Activated T-helper 9 cell treated with anti-CD3 and anti-CD28 coated beads, Interleukin-2, amount 50 U/mL, for 16 hours (primary cell): Measurements from ENCODE around the gene COL25A1.

Source experiments
- DNase-seq: peaks from one replicate; pipeline ENCODE4 v3.0.0-alpha.2; 2020; ENCODE audit warnings: low read depth

Gene COL25A1

DNA sequence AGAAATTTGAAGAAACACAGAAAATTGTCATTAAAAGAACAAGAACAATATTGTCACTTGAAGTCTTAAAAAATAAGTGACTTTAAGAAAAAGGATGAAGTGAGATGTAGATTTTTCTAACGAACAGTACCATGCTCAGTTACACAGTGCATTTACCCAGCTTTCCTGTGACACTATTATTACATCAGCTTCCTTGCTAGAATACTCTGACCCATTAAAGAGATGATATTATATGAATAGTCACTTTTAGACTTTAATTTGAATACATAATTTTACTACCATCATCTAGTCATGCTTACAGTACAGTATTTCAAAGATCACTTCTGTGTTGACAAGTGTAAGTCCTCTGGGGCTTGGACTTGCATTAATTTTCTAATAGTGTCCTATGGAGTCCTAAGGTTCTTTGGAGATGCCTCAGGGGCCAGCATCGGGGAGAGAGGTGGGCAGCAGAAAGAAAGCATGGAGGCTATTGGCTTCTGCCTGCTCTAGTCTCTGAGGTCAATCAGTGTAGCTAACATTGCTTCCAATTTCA lies 10.7 kb downstream of the COL25A1 start:
- DNase-seq: no peak

DNA sequence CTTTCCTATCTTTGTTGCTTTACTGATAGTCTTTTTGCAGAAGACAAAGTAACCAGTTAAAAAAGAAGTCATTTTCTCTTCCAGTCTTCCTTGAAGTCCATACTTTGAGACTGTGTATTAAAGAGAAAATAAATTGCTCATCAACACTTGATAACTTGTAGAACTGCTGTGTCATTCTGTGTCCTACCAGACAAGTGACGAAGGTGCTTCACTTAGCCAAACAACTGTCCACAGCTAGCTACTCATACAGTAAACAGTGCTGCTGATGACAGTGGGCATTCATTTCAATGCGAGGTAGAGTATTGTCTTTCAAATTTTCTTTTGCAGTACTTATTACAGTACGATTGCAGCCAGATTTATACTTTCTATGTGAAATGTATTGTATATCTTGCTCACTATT lies 11.5 kb downstream of the COL25A1 start:
- no peak for DNase-seq

DNA sequence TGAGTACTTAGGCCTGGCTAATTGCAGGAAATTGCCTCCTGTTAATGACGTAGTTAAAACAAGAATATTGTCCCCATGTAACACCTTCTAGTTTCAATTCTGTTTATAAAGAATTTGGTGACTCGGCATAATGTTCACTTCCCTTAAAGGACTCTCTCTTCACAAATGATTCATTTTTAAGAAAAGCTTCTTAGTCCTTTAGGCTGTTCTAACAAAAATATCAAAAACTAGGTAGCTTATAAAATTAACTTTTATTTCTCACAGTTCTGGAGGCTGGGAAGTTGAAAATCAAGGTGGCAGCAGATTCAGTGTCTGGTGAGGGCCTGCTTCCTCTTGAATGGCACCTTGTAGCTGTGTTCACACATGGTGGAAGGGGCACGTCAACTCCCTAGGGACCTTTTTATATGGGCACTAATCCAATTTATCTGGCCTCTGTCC lies 23.8 kb downstream of the COL25A1 start:
- DNase-seq: no peak

DNA sequence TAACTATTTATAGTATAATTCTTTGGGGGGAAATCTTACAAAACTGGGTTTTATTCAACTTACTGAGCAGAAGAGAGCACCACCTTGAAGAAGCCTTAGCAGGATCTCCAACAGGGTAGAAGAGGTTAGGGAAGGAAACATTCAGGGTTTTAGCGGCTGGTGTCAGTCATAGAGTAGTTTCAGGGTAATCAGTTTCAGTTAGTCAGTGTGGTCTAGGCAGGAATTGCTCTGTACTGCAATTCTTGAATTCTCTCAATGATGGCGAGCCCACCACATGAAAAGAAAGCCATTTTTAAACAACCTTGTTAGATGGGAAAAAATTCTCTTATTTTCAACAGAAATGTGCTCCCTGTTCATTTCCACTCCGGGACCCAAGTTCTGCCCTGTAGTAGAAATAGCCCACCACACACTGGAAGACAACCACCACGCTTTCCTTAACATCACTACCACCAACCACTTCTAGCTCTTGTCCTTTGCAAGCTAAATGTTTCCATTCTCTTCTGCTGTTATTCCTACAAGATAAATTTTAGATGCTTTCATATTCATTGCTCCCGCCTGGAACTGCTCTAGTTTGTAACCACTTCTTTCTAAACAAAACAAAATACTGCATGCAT lies 25.9 kb downstream of the COL25A1 start:
- DNase-seq: no peak

DNA sequence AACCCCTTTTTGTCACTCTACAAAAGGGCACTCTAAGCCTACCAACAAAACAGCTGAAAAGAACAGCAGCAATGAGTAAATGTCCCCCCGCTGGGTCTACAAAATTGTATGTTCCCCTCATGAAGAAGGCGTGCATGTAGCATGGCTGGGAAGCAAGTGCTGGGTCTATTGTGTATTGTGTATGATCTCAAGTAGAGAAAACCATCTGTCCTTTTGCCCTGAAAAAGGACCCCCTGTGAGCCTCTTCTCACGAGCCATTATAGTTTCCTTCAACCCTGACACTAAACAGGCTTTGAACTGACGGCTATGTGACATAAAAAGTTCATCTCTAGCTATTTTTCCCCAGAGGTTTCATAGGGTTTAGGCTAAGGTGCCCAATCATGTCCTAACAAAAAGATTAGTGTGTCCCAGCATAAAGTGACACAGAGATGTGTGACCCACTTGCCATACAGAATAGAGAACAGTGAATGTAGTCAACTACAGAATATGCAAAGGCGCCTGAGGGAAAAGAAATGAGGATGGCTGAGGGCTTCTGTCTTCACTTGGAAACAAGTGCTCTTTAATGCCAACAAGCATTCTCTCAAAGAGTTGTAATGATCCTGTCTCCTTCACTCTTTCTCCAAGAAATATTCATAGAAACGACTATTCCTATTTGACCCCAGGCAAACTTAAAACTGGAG lies 27.3 kb downstream of the COL25A1 start:
- DNase-seq: no peak

DNA sequence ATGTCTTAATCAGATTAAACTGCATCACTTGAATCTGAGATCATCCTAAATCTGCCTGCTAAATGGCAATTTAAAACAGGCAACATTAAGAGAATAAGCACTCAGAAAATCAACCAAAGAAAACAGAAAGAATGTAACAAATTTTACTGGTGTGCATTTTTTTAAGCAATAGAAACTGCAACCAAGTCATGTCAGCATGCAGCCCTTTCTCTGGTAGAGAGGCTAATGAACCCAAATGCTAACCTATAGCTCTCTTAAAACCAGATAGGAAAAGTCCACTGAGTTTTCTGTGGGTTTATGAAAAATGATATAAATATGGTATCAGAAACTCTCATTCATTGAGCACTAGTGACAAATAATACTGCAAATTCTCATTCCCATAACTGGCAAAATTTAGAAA lies 35.6 kb downstream of the COL25A1 start:
- no peak for DNase-seq

DNA sequence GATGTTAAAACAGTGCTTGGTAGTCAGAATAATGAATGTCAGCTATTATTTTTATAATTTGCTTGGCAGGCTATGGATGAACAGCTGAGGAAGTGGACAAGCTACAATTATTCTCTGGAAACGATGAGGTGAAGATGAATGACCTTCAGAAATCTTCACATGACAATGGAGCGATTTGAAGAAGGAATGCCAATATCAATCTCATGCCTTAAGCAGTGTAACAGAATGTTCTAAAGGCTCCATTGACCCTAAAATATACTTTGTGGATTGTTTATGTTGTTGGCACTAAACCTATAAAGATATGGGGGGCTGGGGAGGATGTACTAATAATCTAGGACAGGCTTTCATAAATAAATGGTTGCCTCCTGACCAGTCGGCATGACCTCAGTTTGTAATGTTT lies 36.2 kb downstream of the COL25A1 start:
- DNase-seq: no peak

DNA sequence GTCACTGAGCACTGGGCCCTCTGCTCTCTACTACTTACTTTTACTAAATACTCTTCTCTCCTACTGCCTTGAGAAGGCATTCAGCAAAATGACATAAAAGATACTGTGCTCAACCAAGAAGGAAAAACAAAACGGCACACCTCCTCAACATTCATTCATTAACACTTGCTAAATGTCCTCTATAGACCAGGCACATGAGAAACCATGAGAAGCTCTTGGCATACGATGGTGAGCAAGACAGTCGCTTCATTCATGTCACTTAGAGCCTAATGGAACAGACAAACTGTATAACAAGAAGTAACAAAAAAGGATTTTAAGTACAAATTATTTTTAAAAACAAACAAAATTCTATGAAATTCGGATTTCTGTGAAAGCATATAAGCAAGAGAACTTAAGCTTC lies 38.7 kb downstream of the COL25A1 start:
- no peak for DNase-seq

DNA sequence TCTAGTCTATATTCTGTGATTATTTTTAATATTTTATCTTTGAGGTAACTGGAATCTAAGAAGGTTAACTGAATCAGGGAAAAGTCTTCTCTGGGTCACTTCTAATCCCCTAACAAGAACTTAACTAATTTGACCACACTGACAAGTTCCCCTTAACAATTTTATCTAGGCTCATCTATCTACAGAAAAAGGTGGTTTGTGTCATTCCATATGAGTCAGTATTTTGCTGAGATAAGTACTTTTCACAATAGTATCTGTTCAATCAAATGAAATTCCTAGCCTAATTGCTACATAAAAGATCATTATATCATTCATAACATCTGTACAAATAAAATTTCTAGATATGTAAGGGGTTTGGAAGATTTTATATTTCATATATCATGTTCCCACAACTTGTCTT lies 45.6 kb downstream of the COL25A1 start:
- DNase-seq: no peak

DNA sequence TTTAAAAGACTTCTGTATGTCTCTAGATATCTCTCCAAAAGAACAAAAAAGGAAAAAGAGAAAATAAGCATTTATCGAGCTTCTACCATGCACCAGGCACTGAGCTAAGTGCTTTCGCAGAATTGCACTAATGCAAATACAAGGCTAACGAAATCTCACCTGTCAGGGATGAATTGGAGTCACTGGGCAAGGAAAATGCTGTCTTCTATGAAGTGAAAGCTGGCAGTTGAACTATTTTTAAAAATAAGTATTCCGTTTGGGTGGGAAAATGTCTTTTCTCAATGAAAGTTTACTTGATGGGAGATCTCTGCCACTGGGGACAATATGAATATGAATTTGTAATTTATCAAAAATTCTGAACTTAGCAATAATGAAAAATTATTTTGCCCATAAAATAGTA lies 47.6 kb downstream of the COL25A1 start:
- no peak for DNase-seq

DNA sequence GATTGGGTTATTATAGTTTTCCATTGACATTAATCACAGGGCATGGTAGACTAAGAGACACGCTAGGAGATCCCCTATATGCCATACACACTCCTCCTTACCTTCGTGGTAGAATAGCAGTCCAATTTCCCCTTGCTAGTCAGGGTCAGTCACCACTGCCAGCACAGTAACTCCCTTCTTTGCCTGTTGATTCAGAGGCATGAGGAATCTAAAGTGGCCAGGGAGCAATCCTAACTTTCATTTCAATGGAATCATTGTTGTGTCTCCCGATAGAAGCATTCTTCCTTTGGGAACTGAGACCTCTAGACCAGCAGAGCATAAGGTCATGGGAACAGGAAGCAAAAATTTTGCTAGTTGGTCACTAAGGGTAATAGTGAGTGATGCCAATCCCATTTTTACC lies 51.1 kb downstream of the COL25A1 start:
- no peak for DNase-seq

DNA sequence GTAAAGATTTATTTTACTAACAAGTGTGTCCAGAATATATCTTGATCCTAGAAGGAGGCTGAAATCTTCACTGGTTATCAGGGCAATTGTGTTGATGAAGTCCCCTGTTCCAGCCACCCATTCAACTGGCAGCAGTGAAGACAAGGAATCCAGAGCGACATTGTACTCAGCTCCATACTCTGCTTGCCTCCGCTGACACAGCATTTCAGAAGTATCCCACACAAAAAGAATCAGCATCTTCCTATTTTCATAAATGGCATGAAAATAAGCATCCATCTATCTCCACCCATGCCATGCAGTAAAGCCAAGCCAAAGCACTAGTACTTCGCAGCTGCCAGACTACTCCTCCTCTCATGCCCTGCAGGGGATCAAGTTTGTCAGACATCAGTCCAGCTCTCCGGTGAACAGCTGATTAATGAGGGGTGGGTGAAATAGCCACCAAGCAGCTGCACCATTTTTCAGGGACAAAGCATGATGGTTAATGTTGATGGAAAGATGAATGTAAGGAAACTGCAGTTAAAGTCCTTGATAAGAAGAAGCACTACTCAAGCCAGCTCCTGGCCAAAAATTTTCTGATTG lies 54.0 kb downstream of the COL25A1 start:
- DNase-seq: no peak

DNA sequence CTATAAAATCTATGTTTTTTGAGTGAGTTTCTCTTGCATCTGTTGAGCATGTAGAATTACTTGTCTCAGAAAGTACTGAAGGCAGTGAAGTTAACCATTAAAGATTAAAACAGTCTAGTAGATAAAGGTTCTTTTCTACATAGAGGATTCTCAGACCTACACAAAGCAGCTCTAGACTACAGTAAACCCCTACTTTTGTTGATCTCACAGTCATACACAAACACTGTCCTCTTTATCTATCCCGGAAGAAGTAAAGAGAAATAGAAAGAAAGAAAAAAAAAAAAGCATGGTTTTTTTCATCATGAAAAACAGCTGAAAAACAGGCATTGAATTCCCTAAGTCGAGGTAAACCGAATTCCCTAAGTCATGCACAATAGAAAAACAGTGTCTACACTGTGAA lies 58.6 kb downstream of the COL25A1 start:
- no peak for DNase-seq

DNA sequence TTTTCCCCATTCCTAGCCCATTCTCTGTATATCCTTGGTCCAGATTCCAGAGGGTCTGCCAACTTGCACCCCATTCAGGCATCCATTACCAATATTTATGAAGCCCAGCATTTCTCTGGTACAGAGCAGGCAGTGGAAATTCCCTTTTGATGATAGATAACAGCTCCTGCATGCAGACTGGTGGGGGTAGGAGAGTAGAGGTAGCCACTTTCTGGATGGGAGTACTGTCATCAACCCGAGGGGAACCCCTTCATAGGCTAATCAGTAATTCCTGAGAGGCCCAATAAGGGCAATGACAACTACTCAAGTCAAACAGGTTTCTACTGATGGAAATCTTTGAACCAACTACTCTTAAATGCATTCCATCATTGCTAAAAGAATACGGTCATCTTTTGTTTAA lies 63.7 kb downstream of the COL25A1 start:
- no peak for DNase-seq

DNA sequence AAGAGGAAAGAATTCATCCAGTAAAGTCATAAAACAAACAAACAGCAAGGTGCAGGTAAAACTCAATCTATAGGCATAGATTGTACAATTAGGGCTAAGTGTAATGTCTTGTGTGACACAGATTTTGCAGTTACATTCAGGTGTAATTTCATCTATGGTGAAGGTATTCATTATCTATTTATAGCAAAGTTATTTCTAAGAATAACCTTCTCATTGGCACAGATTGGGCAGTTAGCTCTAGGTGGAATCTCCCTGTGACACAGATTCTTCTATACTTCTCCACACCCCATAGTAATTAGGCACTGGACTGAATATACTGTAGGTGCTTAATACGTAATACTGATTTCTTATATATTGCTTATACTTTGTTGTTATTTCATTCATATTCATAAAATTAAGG lies 66.8 kb downstream of the COL25A1 start:
- DNase-seq: no peak

DNA sequence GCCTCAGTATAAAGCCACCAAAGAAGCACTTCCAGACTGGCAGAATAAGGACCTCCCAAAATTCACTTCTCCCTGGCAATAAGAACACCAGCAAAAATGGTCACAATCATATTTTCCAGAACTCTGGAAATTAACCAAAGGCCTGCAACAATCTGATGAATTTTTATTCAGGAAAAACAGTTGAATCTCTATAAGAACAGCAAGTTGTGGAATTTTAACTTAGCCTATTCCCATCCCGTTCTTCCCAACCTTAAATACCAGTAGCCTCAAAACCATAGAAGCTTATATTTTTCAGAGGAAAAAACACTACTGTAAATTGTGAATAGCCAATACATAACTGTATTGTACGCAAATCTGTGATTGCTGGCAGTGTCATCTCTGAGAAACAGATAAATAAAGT lies 67.9 kb downstream of the COL25A1 start:
- DNase-seq: no peak

DNA sequence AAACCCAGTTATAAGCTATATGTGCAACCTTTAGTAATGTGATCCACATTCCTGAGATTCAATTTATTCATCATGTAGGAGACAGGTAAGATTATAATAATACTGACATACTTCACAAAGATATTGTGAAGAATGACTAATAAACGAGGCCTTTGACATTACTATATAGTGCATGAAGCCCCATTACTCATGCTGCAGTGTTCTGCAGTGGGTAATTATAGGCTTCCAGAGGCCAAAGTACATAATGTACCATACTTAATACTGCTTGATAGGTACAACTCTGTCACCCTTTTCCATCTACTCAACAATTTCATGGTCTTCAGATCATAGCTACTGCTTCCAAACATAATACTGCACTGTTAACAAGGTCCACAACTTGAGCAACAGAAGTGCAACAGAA lies 68.9 kb downstream of the COL25A1 start:
- DNase-seq: no peak

DNA sequence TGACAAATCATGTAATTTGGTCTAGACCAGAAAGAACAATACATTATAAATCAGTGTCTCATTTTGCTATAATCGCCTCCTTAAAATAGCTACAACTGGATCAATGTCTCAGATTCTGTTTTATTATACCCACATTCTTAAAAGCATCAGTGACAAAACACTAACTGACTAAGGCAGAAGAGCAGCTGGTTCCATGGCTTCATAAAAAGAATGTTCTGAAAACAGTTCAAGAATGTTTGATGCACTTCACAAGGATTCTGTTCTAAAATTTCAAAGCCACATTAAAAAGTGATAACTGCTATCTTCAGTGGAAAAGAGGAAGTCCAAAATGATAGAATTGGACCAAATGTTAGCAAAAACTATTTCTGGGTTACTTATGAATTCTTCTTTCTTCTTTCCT lies 69.8 kb downstream of the COL25A1 start:
- no peak for DNase-seq

DNA sequence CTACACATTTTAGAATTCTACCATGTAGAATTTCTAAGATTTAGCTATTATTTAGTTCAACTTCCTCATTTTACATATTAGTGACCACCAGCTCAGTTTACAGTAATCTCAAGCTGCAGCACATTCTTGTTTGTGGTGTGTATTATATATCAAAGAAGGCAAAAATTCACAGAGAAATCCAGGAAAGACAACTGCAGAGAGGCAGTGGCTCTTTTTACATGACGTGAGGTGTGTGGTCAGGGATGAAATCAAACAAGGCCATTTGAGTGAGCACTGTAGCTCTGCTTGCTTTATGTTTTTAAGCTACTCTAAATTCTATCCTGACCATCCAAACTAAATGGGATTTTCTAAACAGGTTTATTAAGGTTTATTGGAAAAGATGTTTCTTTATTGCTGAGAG lies 71.1 kb downstream of the COL25A1 start:
- no peak for DNase-seq

DNA sequence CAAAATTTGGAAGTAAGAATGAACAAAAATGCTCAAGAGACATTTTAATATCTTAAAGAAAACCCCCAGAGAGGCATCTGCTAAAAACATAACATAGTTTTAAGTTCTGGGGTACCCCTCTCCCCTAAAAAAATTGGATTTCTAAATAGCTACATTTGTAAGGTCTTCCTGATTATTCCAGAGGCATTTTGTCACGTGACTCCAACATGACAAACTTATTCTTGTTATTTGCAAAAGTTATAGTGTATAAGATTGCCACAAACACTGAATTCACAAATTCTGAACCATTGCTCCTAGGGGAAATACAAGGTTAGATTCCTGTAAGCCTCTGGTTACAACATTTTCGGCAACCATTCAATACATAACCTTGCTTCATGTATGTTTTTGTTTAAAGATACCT lies 73.4 kb downstream of the COL25A1 start:
- no peak for DNase-seq

DNA sequence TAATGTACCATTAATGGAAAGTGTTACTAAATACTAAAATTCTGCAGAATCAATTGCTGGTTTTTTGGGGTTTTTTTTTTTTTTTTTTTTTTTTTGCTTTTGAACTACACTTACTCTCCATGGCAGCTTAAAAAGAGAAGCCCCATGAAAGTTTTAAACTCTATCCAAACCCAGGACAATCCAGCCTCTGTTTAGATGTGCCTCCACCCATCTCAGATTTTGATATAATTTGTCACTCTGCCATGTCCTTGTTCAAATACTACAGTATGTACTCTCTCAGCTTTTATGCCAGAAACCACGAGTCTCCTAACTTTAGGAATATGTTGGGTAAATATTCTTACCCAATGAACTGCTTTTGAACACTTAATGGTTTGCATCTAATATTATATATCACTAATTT lies 84.2 kb downstream of the COL25A1 start:
- no peak for DNase-seq

DNA sequence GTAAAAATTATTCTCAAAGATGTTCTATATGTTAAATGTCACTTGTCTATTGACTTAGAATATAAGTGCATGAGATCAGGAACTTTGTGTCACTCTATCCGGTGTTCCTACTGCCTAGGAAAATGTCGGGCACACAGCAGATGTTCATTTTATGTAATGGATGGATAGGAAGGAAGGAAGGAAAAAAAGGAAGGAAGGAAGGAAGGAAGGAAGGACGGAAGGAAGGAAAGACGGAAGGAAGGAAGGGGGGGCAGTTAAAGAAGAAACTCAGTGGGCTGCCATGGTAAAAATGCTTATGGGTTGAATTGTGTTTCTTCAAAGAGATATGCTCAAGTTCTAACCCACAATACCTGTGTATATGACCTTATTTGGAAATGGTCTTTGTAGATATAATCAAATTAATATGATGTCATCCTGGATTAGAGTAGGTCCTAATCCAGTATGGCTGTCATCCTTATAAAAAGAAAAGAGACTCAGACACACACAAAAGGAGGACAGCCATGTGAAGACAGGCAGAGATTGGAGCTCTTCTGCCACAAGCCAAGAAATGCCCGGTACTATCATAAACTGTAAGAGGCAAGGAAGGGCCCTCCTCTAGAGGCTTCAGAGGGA lies 86.3 kb downstream of the COL25A1 start:
- no peak for DNase-seq

DNA sequence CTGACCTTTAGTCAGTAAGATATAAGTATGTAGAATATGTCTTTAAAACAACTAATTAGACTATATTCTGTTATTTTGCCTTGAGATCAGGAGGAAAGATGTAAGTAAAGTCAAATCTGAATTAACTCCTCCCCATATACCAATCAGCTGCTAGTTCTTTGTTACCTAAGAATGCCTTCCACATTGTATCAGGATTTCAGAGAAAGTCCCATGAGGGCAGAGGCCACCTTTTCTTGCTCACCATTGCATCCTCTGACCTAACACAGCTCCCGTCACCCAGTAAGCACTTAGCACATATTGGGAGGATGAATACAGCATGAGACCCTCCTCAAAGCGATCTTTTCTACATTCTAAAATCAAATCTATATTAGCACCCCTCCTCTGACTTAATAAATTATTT lies 87.0 kb downstream of the COL25A1 start:
- no peak for DNase-seq
